WTC11 (cell line): ENCODE measurements around the gene STK25.

Source experiments
- CBFB ChIP-seq: sonication (generic); formaldehyde crosslinking; IDR thresholded peaks from 2 replicates; pipeline ENCODE4 v1.8.1; 2022; ENCODE audit warnings: mild to moderate bottlenecking, low read depth, missing genetic modification reagents
- CREB1 ChIP-seq: sonication (generic); formaldehyde crosslinking; IDR thresholded peaks from 2 replicates; pipeline ENCODE4 v1.8.0; 2023; ENCODE audit warnings: mild to moderate bottlenecking, missing genetic modification reagents
- JUN ChIP-seq: sonication (generic); formaldehyde crosslinking; IDR thresholded peaks from 2 replicates; pipeline ENCODE4 v1.8.0; 2023; ENCODE audit warnings: mild to moderate bottlenecking, missing genetic modification reagents
- MAX ChIP-seq: sonication (generic); formaldehyde crosslinking; IDR thresholded peaks from 2 replicates; pipeline ENCODE4 v1.8.0; 2022; ENCODE audit warnings: mild to moderate bottlenecking, missing genetic modification reagents
- NFE2L1 ChIP-seq: sonication (generic); formaldehyde crosslinking; IDR thresholded peaks from 2 replicates; pipeline ENCODE4 v1.8.1; 2023; ENCODE audit warnings: missing genetic modification reagents
- NFYB ChIP-seq: sonication (generic); formaldehyde crosslinking; conservative IDR thresholded peaks from 2 replicates; pipeline ENCODE4 v1.8.0; 2022; ENCODE audit warnings: low read depth, missing genetic modification reagents
- NR2C2 ChIP-seq: sonication (generic); formaldehyde crosslinking; IDR thresholded peaks from 2 replicates; pipeline ENCODE4 v1.8.0; 2022; ENCODE audit warnings: mild to moderate bottlenecking, missing genetic modification reagents
- NR3C1 ChIP-seq: sonication (generic); formaldehyde crosslinking; conservative IDR thresholded peaks from 2 replicates; pipeline ENCODE4 v1.8.1; 2023; ENCODE audit warnings: low read depth, mild to moderate bottlenecking, missing genetic modification reagents
- SP1 ChIP-seq: sonication (generic); formaldehyde crosslinking; conservative IDR thresholded peaks from 2 replicates; pipeline ENCODE4 v1.8.1; 2022; ENCODE audit warnings: missing genetic modification reagents
- ZMAT4 ChIP-seq: fragments of 250-450 bp; sonication (Bioruptor Pico); IDR thresholded peaks from 2 replicates; pipeline ENCODE4 v1.9.0; 2021; ENCODE audit warnings: mild to moderate bottlenecking
- ZNF232 ChIP-seq: sonication (generic); formaldehyde crosslinking; IDR thresholded peaks from 2 replicates; pipeline ENCODE4 v1.8.0; 2022; ENCODE audit warnings: mild to moderate bottlenecking, missing genetic modification reagents
- ZNF263 ChIP-seq: sonication (generic); formaldehyde crosslinking; IDR thresholded peaks from 2 replicates; pipeline ENCODE4 v1.8.1; 2022; ENCODE audit warnings: low read depth, mild to moderate bottlenecking, moderate library complexity, missing genetic modification reagents
- TF ChIP-seq, protein P1 (sequence below): fragments of 200-600 bp; IDR thresholded peaks from 2 replicates; pipeline ENCODE4 v1.8.0; 2022; ENCODE audit warnings: antibody characterized with exemption
- TF ChIP-seq, protein P2 (sequence below): sonication (generic); formaldehyde crosslinking; IDR thresholded peaks from 2 replicates; pipeline ENCODE4 v1.8.1; 2022; ENCODE audit warnings: mild to moderate bottlenecking, missing genetic modification reagents, moderate library complexity, borderline replicate concordance

DNA sequence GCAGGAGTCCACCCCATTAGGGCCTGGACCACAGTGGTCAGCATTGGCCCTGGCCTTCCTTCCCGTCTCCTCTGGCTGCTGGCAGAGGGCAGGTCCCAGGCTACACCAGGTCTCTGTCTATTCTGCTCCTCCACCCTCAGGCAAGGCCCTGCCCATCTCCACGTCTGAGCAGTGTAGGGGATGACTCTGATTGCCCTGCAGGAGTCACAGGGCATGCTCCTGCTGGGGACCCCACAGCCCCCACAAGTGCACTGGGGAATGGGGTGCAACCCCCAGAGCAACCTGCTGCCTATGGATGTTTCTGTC is 40.0 kb downstream of the STK25 start:
- TF ChIP-seq NR3C1 (CRISPR knock-in tag) (no peak), NR2C2 (CRISPR knock-in tag) (no peak), CREB1 (CRISPR knock-in tag) (no peak), NFE2L1 (CRISPR knock-in tag) (no peak), ZNF232 (CRISPR knock-in tag) (no peak), MAX (CRISPR knock-in tag) (no peak), JUN (no peak), ZNF263 (CRISPR knock-in tag) (no peak), CBFB (CRISPR knock-in tag) (no peak), SP1 (no peak), ZMAT4 (no peak), NFYB (no peak)
- TF ChIP-seq, protein P1, sequence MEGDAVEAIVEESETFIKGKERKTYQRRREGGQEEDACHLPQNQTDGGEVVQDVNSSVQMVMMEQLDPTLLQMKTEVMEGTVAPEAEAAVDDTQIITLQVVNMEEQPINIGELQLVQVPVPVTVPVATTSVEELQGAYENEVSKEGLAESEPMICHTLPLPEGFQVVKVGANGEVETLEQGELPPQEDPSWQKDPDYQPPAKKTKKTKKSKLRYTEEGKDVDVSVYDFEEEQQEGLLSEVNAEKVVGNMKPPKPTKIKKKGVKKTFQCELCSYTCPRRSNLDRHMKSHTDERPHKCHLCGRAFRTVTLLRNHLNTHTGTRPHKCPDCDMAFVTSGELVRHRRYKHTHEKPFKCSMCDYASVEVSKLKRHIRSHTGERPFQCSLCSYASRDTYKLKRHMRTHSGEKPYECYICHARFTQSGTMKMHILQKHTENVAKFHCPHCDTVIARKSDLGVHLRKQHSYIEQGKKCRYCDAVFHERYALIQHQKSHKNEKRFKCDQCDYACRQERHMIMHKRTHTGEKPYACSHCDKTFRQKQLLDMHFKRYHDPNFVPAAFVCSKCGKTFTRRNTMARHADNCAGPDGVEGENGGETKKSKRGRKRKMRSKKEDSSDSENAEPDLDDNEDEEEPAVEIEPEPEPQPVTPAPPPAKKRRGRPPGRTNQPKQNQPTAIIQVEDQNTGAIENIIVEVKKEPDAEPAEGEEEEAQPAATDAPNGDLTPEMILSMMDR, result no peak
- TF ChIP-seq, protein P2, sequence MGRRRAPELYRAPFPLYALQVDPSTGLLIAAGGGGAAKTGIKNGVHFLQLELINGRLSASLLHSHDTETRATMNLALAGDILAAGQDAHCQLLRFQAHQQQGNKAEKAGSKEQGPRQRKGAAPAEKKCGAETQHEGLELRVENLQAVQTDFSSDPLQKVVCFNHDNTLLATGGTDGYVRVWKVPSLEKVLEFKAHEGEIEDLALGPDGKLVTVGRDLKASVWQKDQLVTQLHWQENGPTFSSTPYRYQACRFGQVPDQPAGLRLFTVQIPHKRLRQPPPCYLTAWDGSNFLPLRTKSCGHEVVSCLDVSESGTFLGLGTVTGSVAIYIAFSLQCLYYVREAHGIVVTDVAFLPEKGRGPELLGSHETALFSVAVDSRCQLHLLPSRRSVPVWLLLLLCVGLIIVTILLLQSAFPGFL, result no peak
